SK-N-SH (cell line): ENCODE data around the gene MST1.

Source experiments
- FOXJ3 ChIP-seq: sonication (generic); formaldehyde crosslinking; IDR thresholded peaks from 2 replicates; pipeline ENCODE4 v1.5.1; 2020; ENCODE audit warnings: mild to moderate bottlenecking, missing genetic modification reagents
- FOXM1 ChIP-seq: IDR thresholded peaks from 2 replicates; pipeline ENCODE4 v1.4.0; 2012; ENCODE audit warnings: low read depth, mild to moderate bottlenecking
- POLR2AphosphoS5 ChIP-seq: IDR thresholded peaks from 2 replicates; pipeline ENCODE4 v1.6.1; 2012; ENCODE audit warnings: low read depth, low read length
- RFX5 ChIP-seq: IDR thresholded peaks from 2 replicates; pipeline ENCODE4 v1.6.1; 2012; ENCODE audit warnings: mild to moderate bottlenecking, improper control_type of control experiment, low read length
- YY1 ChIP-seq: IDR thresholded peaks from 2 replicates; pipeline ENCODE4 v1.4.0; 2012; ENCODE audit warnings: low read depth, mild to moderate bottlenecking
- TF ChIP-seq, protein P1 (sequence below): fragments of 200-600 bp; sonication (generic); IDR thresholded peaks from 2 replicates; pipeline ENCODE4 v1.6.1; 2017; ENCODE audit warnings: antibody characterized with exemption, mild to moderate bottlenecking, moderate library complexity
- TF ChIP-seq, protein P2 (sequence below): IDR thresholded peaks from 2 replicates; pipeline ENCODE4 v1.6.1; 2012; ENCODE audit warnings: mild to moderate bottlenecking, low read depth, low read length, moderate library complexity
- TF ChIP-seq, protein P3 (sequence below): fragments of 150-350 bp; IDR thresholded peaks from 2 replicates; pipeline ENCODE4 v1.6.1; 2017; ENCODE audit warnings: antibody characterized with exemption, low read length, low read depth, borderline replicate concordance

DNA sequence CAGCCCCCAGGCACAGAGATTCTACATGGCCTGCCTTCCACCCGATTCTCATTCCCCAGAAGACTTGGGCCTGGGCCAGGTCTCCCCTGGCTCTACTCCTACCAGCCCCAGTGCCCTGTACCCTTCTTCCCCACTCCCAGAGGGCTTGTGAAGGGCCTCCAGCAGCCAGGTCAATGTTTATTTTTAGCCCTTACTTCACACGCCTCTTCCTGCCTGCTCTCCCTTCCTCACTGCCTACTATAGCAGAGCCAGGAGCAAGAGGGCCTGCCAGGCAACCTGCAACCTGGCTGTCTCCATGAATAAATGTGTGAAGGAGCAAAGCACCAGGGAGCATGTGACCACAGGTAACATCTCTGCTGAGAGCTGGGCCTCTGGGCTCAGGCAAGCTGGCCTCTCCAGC, 41.5 kb downstream of the MST1 start:
- TF ChIP-seq POLR2AphosphoS5 (no peak), FOXM1 (no peak), RFX5 (no peak), YY1 (no peak), FOXJ3 (CRISPR knock-in tag) (no peak)
- TF ChIP-seq, protein P1, sequence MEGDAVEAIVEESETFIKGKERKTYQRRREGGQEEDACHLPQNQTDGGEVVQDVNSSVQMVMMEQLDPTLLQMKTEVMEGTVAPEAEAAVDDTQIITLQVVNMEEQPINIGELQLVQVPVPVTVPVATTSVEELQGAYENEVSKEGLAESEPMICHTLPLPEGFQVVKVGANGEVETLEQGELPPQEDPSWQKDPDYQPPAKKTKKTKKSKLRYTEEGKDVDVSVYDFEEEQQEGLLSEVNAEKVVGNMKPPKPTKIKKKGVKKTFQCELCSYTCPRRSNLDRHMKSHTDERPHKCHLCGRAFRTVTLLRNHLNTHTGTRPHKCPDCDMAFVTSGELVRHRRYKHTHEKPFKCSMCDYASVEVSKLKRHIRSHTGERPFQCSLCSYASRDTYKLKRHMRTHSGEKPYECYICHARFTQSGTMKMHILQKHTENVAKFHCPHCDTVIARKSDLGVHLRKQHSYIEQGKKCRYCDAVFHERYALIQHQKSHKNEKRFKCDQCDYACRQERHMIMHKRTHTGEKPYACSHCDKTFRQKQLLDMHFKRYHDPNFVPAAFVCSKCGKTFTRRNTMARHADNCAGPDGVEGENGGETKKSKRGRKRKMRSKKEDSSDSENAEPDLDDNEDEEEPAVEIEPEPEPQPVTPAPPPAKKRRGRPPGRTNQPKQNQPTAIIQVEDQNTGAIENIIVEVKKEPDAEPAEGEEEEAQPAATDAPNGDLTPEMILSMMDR = no peak
- TF ChIP-seq, protein P2, sequence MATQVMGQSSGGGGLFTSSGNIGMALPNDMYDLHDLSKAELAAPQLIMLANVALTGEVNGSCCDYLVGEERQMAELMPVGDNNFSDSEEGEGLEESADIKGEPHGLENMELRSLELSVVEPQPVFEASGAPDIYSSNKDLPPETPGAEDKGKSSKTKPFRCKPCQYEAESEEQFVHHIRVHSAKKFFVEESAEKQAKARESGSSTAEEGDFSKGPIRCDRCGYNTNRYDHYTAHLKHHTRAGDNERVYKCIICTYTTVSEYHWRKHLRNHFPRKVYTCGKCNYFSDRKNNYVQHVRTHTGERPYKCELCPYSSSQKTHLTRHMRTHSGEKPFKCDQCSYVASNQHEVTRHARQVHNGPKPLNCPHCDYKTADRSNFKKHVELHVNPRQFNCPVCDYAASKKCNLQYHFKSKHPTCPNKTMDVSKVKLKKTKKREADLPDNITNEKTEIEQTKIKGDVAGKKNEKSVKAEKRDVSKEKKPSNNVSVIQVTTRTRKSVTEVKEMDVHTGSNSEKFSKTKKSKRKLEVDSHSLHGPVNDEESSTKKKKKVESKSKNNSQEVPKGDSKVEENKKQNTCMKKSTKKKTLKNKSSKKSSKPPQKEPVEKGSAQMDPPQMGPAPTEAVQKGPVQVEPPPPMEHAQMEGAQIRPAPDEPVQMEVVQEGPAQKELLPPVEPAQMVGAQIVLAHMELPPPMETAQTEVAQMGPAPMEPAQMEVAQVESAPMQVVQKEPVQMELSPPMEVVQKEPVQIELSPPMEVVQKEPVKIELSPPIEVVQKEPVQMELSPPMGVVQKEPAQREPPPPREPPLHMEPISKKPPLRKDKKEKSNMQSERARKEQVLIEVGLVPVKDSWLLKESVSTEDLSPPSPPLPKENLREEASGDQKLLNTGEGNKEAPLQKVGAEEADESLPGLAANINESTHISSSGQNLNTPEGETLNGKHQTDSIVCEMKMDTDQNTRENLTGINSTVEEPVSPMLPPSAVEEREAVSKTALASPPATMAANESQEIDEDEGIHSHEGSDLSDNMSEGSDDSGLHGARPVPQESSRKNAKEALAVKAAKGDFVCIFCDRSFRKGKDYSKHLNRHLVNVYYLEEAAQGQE = no peak
- TF ChIP-seq, protein P3, sequence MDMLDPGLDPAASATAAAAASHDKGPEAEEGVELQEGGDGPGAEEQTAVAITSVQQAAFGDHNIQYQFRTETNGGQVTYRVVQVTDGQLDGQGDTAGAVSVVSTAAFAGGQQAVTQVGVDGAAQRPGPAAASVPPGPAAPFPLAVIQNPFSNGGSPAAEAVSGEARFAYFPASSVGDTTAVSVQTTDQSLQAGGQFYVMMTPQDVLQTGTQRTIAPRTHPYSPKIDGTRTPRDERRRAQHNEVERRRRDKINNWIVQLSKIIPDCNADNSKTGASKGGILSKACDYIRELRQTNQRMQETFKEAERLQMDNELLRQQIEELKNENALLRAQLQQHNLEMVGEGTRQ = no peak
